ENCODE measurements around the gene ITPRIPL1.

The ITPRIPL1 gene

DNA sequence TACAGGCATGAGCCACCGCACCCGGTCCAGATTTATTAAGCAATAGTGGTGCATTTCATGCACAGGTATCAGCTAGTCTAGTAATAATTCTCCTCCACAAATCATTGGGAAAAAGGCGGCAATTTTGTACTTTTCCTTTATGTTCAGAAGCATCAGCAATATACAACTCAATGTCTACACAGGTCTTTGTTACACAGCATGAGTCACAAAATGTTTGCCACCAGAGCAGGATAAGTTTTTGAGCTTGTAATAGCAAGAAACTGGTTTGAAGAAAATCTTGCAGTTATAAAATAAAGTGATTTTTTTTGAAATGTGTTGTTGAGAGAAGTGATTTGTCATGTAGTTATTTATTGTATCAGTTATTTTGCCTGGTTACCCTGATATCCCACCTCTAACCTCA lies 4.8 kb upstream of the ITPRIPL1 start:
- DNase-seq = no peak
- in situ Hi-C loops (cut with HindIII; ENCODE audit: low pct_ligation_motif_present, low pct_unique_long_range_greater_than_20kb, low sequenced_read_pairs) = no loop called here

DNA sequence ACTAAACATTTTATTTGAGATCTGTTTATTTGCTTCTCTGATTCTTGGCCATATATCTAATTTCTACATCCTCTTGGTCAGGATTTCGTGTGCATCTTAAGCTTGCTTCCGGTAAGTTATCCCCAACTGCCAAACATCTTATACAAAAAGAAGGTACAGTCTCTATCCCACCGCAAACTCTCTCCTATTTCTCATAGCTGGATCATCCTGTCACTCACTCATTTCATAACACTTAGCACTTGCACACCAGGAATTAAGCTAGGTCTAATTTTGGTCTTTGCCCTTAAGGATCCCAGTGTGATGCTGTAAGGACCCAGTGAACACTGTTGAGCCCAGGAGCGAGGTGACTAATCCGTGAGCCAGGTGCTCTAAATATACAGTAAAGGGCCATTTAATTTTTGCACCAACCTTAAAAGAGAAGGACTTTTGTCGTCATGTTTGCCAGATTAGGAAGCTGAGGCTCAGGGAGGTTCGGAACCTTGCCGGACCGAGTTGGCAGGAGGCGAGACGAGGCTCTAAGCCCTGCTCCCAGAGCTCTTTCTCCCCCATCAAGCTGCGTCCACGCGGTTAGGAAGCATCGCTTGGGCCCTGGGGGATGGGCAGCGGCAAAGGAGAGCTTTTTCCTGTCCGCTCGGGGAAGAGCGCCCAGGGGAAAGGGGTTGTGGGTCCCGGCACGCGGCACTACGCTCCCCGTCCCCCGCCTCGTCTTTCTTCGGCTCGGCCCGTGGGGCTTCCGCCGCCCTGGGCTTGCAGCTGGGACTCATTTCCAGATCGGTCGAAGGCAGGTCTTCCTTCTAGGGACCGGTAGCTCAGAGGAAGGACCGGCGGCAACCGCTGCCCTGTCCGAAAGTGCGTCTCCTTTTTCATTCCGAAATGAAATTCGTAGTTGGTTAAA lies 4.1 kb upstream of the ITPRIPL1 start:
- in situ Hi-C loops (cut with HindIII; ENCODE audit: low pct_ligation_motif_present, low pct_unique_long_range_greater_than_20kb, low sequenced_read_pairs) = no loop called here
- peak; percentile 64 for DNase-seq

DNA sequence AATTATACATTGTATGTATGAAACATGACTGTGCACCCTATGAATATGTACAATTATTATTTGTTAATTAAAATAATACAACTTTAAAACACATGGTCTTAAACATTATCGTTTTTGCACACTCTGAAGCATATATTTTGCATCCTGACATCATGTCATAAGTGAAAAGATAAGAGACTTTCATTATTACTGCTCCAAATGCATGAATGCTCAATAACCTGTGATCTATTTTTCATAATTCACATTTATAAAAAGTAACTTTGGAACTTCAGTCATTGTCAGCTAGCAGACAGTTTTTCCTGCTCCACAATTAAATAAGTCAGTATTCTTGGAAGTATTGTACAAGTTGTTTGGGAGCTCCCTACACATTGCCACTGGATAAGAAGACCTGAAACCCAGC lies 1.3 kb upstream of the ITPRIPL1 start:
- DNase-seq = no peak
- in situ Hi-C loops (cut with HindIII; ENCODE audit: low pct_ligation_motif_present, low pct_unique_long_range_greater_than_20kb, low sequenced_read_pairs) = no loop called here

DNA sequence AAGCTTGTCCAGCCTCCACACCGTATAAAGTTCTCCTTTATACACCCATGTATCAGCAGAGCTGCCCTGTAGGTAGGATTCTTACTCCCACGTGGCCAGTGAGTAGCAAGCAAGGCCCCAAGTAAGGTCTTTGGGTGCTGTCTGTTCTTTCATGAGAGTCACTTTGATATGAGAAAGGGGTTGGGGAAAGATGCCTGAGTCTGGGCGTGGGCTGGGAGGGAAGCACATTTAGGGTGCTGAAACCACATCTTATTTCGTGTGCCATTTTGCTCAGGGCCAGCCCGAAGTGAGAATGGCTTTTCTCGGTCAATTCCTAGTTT lies 436 bp upstream of the ITPRIPL1 start:
- in situ Hi-C loops (cut with HindIII; ENCODE audit: low pct_ligation_motif_present, low pct_unique_long_range_greater_than_20kb, low sequenced_read_pairs) = no loop called here
- no peak for DNase-seq

DNA sequence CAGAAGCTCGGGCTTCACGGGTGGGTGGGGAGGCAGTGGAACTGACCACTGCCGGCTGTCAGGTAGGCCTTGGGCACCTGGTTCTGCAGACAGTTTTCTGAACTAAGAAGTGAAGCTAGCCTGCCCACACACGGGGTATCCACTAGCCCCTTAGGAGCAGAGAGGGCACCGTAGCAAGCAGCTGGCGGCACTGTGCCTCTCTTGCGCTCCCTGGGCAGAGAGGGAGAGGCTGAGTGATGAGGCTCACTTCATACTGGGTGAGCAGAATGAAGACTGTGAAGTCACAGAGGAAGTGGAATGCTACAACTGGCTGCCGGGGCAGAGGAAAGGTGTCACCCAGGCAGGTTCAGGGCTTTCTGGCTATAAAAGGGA lies 753 bp downstream of the ITPRIPL1 start:
- no peak for DNase-seq
- in situ Hi-C loops (cut with HindIII; ENCODE audit: low pct_ligation_motif_present, low pct_unique_long_range_greater_than_20kb, low sequenced_read_pairs) = no loop called here

DNA sequence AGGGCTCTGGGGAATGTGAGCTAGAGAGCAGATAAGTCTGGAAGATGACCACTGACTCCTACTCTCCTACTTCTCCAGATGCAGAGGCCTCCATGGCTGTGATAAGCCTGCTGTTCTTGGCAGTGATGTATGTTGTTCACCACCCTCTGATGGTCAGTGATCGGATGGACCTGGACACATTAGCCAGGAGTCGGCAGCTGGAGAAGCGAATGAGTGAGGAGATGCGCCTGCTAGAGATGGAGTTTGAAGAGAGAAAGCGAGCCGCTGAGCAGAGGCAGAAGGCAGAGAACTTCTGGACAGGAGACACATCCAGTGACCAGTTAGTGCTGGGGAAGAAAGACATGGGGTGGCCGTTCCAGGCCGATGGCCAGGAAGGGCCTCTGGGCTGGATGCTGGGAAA lies 1.4 kb downstream of the ITPRIPL1 start:
- in situ Hi-C loops (cut with HindIII; ENCODE audit: low pct_ligation_motif_present, low pct_unique_long_range_greater_than_20kb, low sequenced_read_pairs) = no loop called here
- no peak for DNase-seq

DNA sequence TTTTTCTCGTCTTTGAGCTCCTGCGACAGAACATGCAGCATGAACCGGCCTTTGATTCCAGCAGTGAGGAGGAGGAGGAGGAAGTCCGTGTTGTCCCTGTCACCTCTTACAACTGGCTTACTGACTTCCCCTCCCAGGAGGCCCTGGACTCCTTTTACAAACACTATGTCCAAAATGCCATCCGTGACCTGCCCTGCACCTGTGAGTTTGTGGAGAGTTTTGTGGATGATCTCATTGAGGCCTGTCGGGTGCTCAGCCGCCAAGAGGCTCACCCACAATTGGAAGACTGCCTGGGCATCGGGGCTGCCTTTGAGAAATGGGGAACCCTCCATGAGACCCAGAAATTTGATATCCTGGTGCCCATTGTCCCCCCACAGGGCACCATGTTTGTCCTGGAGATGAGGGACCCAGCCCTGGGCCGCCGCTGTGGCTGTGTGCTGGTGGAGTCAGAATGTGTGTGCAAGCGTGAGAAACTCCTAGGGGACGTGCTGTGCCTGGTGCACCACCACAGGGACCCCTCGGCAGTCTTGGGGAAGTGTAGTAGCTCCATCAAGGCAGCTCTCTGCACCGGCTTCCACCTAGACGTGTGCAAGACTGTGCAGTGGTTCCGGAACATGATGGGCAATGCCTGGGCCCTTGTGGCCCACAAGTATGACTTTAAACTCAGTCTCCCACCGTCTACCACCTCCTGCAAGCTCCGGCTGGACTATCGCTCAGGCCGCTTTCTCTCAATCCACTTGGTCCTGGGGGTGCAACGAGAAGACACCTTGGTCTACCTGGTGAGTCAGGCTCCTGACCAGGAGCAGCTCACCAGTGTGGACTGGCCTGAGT lies 2.1 kb downstream of the ITPRIPL1 start:
- DNase-seq = no peak
- in situ Hi-C loops (cut with HindIII; ENCODE audit: low pct_ligation_motif_present, low pct_unique_long_range_greater_than_20kb, low sequenced_read_pairs) = no loop called here

DNA sequence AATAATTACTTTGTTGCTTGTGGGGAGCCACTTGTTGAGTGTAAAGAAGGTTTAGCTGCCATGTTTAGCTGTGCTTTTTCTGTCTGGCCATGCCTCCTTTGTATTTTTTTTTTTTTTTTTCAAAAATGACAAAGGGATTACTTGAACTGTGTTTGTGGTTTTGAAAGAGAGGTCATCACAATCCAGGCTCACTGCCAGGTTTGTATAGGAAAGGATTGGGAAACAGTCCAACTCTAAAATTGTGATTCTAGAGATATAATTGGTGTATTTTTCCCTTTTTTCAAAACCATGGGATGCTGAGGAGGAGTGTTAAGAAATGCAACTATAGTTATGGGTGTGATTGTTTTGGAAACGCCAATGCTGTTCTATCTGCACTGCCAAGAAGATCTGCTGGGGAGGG lies 4.3 kb downstream of the ITPRIPL1 start:
- in situ Hi-C loops (cut with HindIII; ENCODE audit: low pct_ligation_motif_present, low pct_unique_long_range_greater_than_20kb, low sequenced_read_pairs) = no loop called here
- no peak for DNase-seq

DNA sequence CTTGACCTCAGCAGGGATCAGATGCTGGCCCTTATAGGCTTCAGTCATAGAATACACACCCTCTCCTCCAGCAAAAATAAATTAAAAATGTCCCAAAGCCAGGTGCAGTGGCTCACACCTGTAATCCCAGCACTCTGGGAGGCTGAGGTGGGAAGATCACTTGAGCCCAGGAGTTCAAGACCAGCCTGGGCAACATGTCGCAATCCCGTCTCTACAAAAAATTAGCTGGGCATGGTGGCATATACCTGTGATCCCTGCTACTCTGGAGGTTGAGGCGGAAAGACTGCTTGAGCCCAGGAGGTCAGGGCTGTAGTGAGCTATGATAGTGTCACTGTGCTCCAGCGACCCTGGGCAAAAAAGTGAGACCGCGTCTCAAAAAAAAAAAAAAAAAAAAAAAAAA lies 4.8 kb downstream of the ITPRIPL1 start:
- in situ Hi-C loops (cut with HindIII; ENCODE audit: low pct_ligation_motif_present, low pct_unique_long_range_greater_than_20kb, low sequenced_read_pairs) = no loop called here
- no peak for DNase-seq

DNA sequence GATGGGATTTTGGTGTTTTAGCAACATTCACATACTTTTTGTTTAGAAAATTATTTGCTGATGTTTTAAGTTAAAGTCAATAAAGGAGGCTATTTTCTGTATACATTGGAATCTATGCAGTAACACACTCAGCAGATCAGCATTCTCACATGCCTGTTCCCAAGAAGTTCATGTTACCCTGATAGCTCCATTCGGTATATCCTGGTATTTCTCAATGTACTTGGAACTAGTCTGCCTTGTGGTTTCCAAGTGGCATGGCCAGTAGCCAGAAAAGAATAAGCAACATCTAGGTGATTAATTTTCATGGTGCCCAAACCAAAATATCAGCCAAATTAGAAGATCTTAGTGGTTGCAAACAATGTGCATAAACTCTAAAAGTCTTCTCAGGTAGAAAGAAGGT lies 5.3 kb downstream of the ITPRIPL1 start:
- in situ Hi-C loops (cut with HindIII; ENCODE audit: low pct_ligation_motif_present, low pct_unique_long_range_greater_than_20kb, low sequenced_read_pairs) = no loop called here
- DNase-seq = no peak

DNA sequence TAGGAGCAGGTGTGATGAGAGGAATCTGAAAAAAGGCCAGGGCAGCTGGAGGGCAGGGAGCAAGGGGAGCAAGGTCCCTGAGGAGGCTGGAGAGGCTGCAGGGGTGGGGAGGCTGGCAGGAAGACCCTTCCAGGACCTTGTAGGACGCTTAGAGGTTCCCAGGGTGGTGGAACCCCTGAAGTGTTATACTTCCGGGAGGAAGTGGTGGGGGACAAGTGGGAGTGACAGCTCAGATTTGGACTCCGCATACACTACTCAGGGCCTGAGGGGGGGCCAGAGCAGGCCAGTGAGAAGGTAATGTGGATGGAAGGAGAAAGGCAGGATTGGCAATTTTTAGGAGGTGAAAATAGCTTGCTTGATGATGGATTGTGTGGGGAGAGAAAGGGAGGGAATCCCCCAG lies 8.6 kb downstream of the ITPRIPL1 start:
- in situ Hi-C loops (cut with HindIII; ENCODE audit: low pct_ligation_motif_present, low pct_unique_long_range_greater_than_20kb, low sequenced_read_pairs) = no loop called here
- DNase-seq = no peak

DNA sequence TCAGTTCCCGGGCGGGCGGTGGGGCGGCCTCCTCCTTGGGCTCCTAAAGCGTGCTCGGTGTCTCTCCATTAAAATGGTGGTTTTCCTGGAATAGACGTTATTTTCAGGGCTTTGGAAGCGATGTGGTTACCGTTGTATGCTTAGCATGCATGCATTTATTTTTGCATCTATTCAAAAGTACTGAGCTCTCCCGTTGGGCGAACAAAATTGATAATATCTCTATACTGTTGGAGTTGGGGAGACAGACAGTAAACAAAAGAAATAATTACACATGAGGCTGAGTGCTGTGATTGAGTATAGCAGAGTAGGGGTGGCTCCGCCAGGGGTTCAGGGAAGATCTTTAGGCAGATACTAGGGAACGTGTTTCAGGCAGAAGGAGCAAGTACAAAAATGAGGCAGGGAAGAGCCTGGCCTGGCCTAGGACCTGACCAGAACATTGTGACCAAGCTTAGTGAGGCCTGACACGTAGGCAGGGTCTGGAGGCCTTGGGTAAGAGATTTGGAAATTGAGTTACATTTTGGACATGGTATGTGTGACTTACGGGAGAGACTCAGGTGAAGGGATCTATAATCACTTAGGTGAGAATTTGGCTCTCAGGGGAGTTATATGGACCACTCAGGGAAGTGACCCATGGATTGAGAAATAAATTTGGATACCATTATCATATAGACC lies 11.1 kb downstream of the ITPRIPL1 start:
- no peak for DNase-seq
- in situ Hi-C loops (cut with HindIII; ENCODE audit: low pct_ligation_motif_present, low pct_unique_long_range_greater_than_20kb, low sequenced_read_pairs) = no loop called here

DNA sequence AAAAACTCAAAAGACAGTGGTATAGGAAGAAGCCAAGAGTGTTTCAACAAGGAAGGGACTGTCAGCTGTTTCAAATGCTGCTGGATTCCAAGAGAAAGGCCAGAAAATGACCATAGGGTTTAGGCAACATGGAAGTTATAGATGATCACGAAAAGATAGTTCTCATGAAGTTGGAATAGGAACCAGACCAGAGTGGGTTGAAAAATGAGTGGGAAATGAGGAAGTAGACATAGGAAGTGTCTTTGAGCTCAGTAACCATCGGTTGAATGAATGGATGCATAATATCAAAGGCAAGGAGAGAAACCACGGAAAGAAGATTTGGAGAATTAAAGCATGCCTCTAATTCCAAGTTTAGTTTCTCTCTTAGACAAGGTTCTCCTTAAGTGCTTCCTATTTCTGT lies 11.8 kb downstream of the ITPRIPL1 start:
- in situ Hi-C loops (cut with HindIII; ENCODE audit: low pct_ligation_motif_present, low pct_unique_long_range_greater_than_20kb, low sequenced_read_pairs) = no loop called here
- no peak for DNase-seq

DNA sequence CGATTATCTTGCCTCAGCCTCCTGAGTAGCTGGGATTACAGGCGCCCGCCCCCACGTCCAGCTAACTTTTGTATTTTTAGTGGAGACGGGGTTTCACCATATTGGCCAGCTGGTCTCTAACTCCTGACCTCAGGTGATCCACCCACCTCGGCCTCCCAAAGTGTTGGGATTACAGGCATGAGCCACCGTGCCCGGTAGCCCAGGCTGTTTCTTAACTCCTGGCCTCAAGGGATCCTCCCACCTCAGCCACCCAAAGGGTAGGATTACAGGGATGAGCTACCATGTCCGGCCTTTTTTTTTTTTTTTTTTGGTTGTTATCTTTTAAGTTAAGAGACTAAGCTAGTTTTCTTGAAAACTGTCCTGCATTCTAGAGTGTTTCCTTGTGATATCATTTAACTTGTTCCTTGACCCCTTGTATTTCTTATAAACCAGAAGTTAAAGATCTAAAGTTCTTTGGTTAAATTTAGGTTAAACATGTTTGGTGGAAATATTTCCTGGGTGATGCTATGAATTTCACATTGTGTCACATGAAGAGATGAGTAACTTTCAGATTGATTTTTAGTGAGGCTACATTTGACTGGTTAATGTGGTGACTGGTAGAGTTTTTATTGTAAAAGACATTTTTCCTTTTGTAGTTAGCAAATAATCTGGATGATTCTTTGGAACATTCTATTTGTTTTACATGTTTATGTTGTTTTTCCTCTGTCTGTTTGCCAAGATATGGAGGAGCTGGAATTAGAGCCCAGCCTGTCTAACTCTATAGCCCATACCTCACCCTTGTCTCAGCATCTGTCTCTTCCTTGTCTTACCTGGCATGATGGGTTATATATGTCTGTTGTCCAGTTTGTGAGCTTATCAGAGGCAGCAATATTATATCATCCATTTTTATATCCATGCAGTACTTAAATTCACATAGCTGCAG lies 15.6 kb downstream of the ITPRIPL1 start:
- in situ Hi-C loops (cut with HindIII; ENCODE audit: low pct_ligation_motif_present, low pct_unique_long_range_greater_than_20kb, low sequenced_read_pairs) = no loop called here
- peak; percentile 52 for DNase-seq

DNA sequence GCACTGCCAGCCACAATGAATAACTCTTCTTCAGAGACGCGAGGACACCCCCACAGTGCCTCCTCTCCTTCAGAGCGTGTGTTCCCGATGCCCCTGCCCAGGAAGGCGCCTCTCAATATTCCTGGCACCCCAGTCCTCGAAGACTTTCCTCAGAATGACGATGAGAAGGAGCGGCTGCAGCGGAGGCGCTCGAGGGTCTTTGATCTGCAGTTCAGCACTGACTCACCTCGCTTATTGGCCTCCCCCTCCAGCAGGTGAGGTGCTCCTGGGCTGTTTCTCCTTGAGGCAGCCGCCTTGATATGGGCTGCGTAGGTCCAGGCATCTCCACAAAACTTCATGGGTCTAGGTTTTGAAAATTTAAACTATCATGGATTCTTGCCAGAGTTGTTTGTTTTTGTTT lies 16.5 kb downstream of the ITPRIPL1 start:
- no peak for DNase-seq
- in situ Hi-C loops (cut with HindIII; ENCODE audit: low pct_ligation_motif_present, low pct_unique_long_range_greater_than_20kb, low sequenced_read_pairs) = no loop called here

DNA sequence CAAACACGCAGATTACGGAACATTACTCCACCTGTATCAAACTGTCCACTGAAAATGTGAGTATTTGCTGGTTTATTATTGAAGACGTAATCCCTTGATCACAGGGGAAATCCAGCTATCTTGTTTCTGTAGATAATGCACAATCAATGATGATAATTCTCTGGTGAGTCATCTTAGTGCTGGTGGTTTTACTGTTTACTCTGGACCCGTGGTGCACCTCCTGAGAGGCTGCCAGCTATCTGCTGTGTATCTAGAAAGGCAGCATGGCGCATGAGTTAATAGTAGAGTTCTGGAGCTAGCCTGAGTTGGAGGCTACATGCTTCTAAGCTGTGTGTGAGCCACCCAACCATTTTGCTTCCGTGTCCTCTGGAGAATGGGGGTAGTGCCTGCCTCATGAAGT lies 17.0 kb downstream of the ITPRIPL1 start:
- peak; percentile 66 for DNase-seq
- in situ Hi-C loops (cut with HindIII; ENCODE audit: low pct_ligation_motif_present, low pct_unique_long_range_greater_than_20kb, low sequenced_read_pairs) = no loop called here

DNA sequence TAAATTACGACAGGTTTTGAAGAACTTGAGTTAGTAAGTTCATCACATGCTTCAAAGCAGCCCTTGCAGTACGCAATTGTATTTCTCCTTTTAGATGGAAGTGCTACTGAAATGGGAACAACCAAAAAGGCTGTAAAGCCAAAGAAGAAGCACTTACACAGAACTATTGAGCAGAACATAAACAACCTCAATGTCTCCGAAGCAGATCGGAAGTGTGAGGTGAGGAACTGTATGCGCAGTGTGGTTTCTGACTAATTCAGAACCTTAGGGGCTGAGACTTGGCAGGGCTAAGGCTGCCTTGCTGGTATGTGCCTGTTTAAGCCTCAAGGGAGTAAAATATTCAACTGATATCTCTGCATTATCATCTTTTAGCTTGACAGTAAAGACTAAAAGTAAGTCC lies 18.9 kb downstream of the ITPRIPL1 start:
- in situ Hi-C loops (cut with HindIII; ENCODE audit: low pct_ligation_motif_present, low pct_unique_long_range_greater_than_20kb, low sequenced_read_pairs) = no loop called here
- DNase-seq = no peak

DNA sequence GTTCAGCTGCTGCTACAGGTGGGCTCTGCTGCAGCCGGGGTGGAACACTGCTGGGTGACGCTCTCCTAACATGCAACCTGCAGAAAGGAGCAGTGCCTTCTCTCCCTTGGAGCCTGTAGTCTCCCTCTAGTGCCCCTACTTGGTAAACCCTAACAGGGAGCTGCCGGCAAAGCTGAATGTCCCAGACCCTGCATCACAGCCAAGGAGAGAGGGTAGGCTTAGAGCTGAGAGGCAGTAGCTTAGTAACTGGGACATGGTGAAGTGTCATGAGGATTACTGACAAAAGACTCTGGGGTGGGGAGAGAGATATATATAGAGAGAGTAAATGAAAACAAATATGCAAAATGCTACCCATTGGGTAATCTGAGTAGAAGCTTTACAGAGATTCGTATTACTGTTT lies 20.3 kb downstream of the ITPRIPL1 start:
- DNase-seq = no peak

More for the DNA sequence above, 20.3 kb downstream of the ITPRIPL1 start:
- in situ Hi-C loops (cut with HindIII; ENCODE audit: low pct_ligation_motif_present, low pct_unique_long_range_greater_than_20kb, low sequenced_read_pairs) = no loop called here

Measured in ACHN (cell line).